Ureter (tissue), 1 donor: Measurements from ENCODE around the gene EIF5. TPM values are rescaled to one million over a fixed set of nuclear protein-coding genes. Genes with fewer than 3 reads are reported as not detected.

Experiments used
- DNase-seq: peaks from one replicate; pipeline ENCODE4 v3.0.0-alpha.2; 2020; ENCODE audit warnings: low spot score
- total RNA-seq: library from RNA; stranded (reverse); gene quantifications from one replicate; pipeline ENCODE4 v1.2.4, GENCODE V29; 2023
- donor health status: DM: yes; HTN: yes; CAD: no.

The EIF5 gene
- total RNA-seq, result 194 TPM

DNA sequence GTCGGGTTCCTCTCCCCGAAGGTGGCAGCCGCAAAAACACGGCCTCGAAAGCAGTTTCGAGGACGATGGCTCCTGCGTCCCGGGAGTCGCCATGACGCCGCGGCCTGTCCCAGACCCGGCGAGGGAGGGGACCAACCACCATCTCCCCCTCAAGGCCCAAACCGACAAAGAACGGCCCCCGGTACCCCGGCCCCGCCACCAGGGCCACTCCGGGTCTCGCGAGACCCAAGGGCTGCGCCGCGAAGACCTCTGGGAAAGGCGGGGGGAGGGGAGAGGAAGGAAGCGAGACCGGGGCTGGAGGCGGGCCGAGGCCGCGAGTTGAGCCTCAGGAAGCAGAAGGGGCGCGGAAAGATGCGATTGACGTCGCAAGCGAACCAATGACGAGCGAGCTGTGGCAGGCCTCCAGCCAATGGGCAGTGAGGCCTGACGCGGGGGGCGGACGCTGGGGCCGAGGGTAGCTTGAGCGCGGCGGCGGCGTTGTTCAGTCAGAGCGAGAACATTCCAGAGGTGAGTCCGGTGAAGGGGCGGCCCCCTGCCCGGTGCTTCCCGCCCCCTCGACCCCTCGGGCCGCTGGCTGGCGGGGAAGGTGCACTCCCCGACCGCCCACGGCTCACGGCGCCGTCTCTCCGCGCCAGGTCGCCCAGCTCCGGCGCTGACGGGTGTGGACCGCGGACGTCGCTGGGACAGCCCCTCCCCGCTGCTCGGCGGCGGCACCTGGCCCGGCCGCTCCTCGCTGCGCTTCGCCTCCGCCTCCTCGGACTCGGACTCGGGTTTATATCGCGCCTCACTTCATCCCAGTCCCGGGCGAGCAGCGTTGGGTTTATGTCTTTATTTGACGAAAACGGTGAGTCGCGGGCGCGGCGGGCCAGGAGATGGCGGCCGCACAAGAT lies at the start of gene EIF5:
Gene EIF5, plus strand, starts transcription at position 484 of the 890 bp plus-strand sequence. CDS start 1,624 bp downstream, outside the sequence.
- DNase-seq, result peak; percentile 100

DNA sequence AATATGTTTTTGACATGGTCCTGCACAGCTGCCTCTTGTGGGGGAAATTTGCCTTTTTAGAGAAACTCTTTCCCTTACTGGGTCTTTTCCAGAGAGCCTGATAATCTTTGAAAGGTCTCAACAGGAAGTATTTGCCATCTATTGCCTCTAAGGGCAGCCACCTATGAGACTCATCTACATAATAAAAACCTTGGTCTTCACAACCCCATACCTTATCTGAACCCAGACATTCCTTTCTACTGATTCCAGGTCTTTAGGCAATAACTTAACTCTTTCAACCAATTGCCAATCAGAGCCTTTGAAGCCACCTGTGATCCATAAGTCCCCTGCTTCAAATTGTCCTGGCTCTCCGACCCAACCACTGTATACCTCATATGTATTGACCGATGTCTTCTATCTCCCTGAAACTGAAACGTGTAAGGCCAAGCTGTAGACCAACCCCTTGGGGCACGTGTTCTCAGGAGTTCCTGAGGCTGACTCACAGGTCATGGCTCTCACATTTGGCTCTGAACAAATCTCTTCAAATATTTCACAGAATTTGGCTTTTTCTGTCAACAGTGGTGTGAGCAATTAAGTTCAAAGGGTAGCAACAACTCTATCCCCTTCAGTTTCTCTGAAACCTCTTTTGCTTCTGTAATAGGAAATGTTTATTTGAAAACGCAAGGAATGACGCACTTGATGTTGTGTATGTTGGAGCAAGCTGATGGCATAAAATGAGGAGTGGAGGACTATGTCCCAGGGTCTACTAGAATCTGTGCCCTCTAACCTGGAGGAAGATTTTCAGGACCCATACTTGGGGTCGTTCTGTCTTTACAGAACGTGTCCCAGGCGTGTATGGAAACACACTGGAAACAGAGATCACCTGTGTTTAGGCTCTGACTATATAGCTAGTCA lies 49.2 kb upstream of the EIF5 start:
- DNase-seq, result no peak

DNA sequence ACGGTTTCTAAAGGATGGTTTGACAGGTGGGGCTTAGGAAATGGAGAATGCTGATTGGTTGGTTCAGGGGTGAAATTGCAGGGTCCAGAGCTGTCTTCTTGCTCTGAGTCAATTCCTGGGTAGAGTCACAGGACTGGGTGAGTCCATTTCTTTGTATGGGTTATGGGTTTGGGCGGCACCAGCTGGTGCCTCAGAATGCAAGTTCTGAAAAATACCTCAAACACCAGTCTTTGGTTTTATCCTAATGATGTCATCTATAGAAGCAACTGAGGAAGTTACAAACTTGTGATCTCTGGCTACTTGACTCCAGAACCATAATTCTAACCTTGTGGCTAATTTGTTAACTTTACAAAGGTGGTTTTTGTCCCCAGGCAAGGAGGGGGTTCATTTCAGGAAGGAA lies 47.6 kb upstream of the EIF5 start:
- no peak for DNase-seq

DNA sequence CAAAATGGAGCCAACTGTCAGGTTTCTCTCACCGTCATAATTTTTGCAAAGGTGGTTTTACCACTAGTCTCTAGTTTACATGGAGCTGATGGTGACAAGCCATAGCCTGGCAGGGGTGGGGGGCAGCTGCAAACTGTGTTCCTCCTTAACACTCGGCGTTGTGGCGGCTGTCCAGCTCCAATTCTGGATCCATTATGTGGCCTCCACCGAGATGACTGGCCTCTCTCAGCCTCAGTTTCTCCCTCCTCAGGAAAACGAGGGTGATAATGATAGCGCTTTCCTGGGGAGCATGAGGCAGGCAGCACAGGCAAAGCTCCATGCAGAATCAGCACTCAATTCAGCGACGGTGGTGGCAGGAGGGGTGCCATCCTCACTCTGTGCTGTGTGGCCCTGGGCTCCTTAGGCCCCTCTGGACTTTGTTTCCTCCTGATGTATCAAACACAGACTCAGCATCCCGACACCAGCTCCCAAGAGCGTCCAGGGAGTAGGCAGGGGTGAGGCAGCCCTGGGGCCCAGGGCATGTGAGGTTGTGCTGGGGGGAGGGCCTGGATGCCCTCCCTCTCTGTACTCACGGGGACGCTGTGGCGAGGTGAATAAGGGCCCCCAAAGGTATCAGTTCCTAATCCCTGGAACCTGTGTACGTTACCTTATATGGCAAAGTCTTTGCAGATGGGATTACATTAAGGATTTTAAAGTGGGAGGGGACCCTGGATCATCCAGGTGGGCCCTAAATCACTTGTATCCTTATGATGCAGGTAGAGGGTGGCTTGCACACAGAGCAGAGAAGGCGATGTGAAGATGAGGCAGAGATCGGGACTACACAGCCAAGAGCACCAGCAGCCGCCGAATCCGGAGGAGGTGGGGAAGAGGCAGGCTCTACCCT lies 46.8 kb upstream of the EIF5 start:
- no peak for DNase-seq

DNA sequence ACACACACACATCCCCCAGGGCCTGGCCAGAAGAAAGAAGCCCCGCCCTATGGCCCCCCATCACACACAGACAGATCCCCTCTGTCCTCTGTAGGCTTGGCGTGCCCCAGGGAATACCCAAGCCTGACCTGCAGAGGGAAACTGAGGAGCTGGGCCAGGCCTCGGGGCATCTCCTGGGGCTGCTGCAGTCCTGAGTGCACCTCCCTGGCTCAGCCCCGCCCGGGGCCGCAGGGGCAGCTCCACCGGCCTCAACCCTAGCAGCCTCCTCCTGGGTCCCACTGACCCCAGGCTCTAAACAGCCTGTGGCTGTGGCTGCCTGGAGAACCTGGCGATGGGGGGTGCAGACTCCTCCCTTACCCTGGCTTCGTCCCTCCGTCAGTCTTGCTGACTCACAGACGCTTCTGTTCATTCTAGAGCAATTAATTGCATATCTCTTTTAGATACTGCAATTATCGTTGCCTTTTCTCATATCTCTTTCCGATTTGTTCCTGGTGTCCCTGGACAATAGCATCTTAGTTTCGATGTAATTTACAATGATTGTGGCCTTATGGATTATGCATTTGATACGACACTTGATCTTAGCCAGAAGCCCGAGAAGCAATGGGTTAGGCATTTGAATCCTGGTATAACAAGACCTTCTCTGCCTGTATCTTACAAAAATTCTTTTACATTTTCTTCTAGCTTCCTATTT lies 45.8 kb upstream of the EIF5 start:
- DNase-seq, result no peak

DNA sequence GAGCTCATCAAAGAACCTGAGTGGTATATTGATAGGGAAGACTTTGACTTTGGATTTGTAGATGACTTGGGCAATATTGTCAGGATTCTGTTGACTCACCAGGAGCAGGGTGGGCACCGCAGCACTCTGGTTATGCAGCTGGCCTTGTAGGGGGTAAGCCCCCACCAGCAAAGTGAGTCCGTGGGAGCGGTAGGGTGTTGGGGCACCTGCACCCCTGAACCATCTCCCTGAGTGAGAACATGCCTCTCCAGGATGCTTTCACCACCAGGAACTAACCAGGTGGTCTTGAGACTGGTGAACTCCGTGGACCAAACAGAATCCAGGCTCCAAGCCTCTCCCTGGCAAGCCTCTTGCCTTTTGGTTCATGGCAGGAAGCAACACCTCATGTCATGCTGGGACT lies 44.0 kb upstream of the EIF5 start:
- DNase-seq, result no peak

DNA sequence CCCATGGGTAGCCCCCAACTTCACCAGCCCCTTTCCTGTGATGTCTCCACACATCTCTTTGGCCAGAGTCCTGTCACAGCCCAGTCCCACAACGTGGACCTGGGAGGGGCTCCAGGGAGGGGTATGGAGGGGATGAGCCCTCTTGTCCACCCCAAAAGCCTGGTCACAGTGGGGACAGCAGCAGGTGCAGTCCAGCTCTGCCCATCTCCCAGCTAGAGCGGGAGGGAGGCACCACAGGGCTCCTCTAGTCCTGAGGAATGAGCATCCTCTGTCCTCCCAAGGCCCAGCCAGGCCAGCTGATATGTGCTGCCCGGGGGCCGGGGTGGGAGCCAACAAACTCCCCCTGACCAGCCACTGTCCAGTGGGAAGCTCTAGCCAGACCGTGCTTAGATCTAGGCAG lies 43.5 kb upstream of the EIF5 start:
- DNase-seq, result no peak

DNA sequence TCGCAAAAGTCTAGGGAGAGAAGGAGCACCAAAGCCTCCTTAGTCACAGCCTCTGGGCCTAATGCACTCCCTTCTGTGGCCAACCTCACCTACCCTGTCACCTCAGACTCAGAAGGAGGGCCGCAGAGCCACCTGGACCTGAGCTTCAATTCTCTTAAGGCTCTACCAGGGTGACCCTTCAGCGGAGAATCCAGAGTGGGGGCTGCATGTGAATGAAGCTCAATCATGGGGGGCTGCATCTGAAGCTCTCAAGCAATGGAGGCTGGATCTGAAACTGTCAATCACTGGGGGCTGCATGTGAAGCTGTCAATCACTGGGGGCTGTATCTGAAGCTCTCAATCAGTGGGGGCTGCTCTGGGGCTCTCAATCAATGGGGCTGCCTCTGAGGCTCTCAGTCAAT lies 43.1 kb upstream of the EIF5 start:
- no peak for DNase-seq

DNA sequence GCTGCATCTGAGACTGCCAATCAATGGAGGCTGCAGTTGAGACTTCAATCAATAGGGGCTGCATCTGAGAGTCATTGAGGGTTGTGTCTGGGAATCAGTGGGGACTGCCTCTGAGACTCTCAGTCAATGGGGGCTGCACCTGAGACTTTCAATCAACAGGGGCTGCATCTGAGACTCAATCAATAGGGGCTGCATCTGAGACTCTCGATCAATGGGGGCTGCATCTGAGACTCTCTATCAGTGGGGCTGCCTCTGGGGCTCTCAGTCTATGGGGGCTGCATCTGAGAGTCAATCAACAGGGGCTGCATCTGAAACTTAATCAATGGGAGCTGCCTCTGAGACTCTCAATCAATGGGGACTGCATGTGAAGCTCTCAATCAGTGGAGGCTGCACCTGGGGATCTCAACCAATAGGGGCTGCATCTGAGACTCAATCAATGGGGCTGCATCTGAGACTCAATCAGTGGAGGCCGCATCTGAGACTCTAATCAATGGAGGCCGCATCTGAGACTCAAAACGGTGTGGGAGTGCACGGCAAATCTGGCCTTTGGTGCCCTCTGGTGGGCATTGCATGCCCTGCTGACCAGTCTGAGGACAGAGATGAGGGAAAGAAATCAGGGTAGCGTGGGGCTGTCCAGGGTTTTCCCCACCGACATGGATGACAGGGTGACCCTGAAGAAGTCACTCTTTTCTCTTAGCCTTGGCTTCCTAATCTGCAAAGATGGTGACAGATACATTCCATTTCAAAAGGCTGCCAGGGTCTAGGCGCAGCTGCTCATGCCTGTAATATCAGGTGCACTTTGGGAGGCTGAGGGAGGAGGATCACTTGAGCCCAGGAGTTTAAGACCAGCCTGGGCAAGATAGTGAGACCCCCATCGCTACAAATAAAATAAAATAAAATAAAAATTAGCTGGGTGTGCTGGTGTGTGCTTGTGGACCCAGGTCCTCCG lies 41.3 kb upstream of the EIF5 start:
- DNase-seq, result peak; percentile 79

DNA sequence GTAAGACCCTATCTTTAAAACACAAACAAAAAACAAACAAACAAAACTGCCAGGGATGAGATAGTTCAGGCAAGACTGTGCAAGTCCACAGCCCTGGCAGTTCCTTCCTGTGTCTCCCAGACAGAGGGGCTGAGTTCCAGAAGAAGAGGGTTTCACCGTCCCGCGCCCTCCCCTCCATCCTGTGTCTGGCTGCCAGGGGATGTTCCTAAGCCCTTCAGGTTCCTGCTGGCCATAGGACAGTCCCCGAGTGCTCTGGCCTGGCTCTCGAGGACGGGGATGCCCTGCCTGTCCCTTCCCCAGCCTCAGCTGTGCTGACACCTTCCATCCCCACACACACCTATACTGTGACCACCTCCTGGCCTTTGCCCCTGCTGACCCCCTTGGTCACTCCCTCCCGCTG lies 40.6 kb upstream of the EIF5 start:
- no peak for DNase-seq

DNA sequence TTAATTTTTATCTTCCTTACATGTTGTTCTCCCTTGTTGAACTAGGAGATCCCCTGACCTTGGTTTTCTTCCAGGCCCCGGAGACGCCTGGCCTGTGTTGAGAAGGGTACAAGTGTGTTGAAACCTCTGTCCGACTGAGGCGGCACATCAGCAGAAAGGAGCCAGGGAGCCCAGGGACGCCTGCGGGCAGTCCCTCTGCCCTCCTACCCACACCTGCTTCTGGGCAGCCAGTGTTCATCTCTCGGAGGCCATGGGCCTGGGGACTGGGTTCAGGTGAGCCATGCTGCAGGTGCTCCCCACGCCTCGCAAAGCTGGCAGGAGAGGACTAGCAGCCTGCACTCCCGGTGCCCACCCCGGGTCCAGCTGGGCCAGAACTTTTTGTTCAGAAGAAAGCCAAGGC lies 39.9 kb upstream of the EIF5 start:
- DNase-seq, result no peak

DNA sequence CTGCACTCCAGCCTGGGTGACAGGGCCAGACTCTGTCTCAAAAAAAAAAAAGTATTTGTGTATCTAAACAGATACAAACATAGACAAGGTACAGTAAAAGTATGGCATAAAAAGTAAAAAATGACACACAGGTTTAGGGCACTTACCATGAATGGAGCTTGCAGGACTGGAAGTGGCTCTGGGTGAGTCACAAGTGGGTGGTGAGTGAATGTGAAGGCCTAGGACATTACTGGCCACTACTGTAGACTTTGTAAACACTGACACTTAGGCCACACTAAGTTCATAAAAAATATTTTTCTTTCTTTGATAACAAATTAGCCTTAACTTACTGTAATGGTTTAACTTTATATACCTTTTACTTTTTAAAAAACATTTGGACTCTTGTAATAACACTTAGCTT lies 38.0 kb upstream of the EIF5 start:
- no peak for DNase-seq

DNA sequence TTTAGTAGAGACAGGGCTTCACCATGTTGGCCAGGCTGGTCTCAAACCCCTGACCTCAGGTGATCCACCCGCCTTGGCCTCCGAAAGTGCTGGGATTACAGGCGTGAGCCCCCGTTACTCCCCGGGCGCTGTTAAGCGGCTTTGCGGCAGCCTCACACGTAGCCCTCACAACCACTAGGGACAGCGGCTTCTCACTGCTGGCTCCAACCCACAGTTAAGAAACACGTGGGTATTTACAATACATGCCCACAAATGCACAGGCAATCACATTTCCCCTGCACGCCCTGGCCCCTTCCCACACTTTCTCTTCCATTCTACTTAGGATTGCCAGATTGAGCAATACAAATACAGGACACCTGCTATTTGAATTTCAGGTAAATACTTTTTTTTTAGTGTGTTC lies 37.0 kb upstream of the EIF5 start:
- DNase-seq, result no peak

DNA sequence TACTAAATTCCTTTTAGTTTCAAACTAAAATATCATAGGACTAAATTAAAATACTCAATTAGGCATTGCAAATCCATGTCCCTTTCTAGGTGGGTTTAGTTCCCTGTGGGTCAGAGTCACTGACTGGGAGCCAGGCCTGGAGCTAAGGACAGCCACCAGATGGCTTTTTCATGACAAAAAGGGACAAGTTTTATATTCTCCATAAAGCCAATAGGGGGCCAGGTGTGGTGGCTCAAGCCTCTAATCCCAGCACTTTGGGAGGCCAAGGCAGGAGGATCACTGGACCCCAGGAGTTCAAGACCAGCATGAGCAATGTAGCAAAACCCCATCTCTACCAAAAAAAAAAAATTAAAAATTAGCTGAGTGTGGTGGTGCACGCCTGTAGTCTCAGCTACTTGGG lies 35.4 kb upstream of the EIF5 start:
- no peak for DNase-seq

DNA sequence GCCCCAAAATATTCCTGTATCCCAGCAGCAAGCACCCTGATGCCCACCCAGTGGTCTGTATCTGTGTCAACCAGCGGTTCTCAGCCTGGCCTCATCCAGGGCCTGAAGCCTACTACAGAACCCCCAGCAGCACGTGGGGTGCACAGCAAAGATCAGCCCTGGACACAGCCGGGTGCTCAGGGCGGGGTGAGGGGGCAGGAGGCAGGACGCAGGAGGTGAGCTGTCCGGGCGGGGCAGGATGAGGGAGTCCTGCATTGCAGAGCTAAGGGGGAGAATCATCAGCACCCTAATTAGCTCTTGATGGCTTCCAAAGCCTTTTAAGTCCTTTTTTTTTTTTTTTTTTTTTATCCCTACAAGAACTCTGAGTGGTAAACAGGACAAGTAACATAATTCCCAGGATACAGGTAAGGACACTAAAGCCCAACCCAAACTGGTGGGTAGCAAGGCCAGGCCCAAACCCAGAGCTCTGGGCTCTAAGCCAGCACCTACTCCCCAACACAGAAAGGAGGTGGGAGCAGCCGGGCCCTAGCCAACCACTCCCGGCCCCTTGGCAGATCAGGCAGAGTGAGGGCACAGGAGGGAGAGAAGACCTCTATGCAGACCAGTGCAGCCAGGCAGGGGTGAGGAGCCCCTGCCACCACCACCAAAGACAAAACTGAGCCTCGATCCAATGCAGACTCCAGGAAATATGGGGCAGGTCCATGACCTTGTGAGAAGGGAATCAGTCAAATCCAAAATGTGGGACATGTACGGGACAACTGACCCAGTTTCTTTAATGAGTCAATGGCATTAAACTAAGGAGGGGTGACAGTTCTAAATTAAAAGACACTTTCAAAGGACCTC lies 32.3 kb upstream of the EIF5 start:
- DNase-seq, result no peak

DNA sequence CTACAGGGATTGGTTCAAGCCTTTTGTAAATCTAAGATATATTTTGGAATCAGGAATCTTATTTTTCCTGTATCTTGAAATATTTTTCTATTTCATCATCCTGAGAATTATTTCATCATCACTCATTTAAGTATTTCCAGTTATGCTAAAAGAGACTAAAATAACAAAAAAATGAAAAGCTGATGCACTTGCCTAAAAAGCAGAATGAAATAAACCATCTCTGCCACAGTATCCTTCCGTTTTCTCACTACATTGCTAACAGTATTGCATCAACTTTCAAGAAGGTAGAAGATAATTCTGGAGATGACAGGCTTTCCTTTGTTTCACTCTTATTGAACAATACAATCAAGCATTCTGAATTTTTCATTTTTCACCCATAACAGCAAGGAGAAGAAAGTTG lies 31.1 kb upstream of the EIF5 start:
- DNase-seq, result no peak

DNA sequence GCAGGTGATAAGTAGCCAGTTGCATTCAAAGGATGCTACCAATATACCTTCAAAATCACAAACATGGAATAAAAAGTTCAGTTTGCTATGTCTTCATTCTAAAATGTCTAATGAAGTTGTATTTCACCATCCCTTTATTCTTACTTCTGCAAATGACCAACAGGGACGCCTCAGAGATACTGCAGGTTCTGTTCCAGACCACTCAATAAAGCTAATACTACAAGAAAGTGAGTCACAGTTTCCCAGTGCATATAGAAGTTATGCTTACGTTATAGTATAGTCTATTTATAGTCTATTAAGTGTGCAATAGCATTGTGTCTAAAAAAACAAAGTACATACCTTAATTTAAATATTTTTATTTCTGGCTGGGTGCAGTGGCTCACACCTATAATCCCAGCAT lies 29.3 kb upstream of the EIF5 start:
- no peak for DNase-seq

DNA sequence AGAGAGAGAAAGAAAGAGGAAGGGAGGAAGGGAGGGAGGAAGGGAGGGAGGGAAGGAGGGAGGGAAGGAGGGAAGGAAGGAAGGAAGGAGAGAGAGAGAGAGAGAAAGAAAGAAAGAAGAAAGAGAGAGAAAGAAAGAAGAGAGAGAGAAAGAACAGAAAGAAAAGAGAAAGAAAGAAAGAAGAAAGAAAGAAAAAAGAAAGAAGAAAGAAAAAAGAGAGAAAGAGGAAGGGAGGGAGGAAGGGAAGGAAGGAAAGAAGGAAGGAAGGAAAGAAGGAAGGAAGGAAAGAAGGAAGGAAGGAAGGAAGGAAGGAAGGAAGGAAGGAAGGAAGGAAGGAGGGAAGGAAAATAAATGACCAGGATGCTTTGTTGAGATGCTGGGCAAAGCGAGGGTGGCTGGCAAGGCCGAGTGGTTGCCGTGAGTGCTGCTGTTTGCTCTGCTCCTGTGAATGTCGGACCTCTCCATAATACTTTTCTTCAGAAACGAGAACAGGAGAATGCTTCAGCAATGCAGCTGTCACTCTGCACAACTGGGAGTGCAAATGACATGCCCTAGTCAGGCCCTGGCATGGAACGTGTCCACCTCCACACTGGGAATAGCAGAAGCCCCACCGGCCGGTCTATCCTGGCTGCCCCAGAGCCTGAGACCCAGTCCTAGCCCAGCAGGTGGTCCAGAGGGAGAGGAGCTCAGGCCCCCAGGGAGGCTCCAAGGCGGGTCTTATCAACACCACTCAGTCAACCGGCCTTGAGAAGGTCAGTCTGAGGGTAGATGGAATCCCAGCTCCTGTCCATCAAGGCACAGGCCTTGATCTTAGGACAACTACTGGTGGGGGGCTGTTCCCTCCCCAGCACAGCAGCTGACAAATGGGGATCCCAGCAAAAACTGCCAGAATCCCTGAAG lies 25.1 kb upstream of the EIF5 start:
- no peak for DNase-seq
